H1 (cell line): ENCODE data around the gene TIMP1. TPM values are rescaled to one million over a fixed set of nuclear protein-coding genes. Genes with fewer than 3 reads are reported as not detected.
A peak's percentile ranks its signal among the peaks of the same experiment; 100 is the strongest.

Experiments used
- CBX8 ChIP-seq: fragments of 300-800, 300-1000 bp; sonication (generic); IDR thresholded peaks from 2 replicates; pipeline ENCODE4 v1.7.1; 2016; ENCODE audit warnings: low read depth, low read length, borderline replicate concordance
- CHD7 ChIP-seq: fragments of 300-600 bp; sonication (generic); IDR thresholded peaks from 2 replicates; pipeline ENCODE4 v1.7.1; 2012; ENCODE audit warnings: low read length, moderate library complexity, mild to moderate bottlenecking, inconsistent platforms; ENCODE audit not compliant: insufficient replicate concordance
- EP300 ChIP-seq, 2 experiments: IDR thresholded peaks; 1 replicate in 1 of 2; 2 replicates in 1 of 2; pipeline ENCODE4 v1.6.1; 2011 to 2012; ENCODE audit warnings: low read depth in 2 of 2, low read length in 2 of 2, mild to moderate bottlenecking in 2 of 2, borderline replicate concordance in 1 of 2, inconsistent platforms in 1 of 2, moderate library complexity in 1 of 2
- RAD21 ChIP-seq, 2 experiments: IDR thresholded peaks in 1 of 2; conservative IDR thresholded peaks in 1 of 2; 2 replicates each; pipeline ENCODE4 v1.6.1; 2011; ENCODE audit warnings: low read depth in 2 of 2, low read length in 2 of 2, improper control_type of control experiment in 1 of 2, inconsistent platforms in 1 of 2, mild to moderate bottlenecking in 1 of 2, moderate library complexity in 1 of 2
- RNF2 ChIP-seq: fragments of 200-900, 300-1000 bp; sonication (generic); IDR thresholded peaks from 2 replicates; pipeline ENCODE4 v1.7.1; 2016; ENCODE audit warnings: borderline replicate concordance, low read depth, mild to moderate bottlenecking, antibody characterized with exemption, low read length; ENCODE audit not compliant: poor library complexity, severe bottlenecking; ENCODE audit errors: missing control alignments
- SP1 ChIP-seq: IDR thresholded peaks from 2 replicates; pipeline ENCODE4 v1.6.1; 2011; ENCODE audit warnings: low read depth, low read length
- SP4 ChIP-seq: IDR thresholded peaks from 2 replicates; pipeline ENCODE4 v1.6.1; 2012; ENCODE audit warnings: low read length, inconsistent platforms
- SRF ChIP-seq: IDR thresholded peaks from 2 replicates; pipeline ENCODE4 v1.6.1; 2011; ENCODE audit warnings: mild to moderate bottlenecking, low read depth, low read length, moderate library complexity
- polyA plus RNA-seq, 7 experiments: library from polyadenylated mRNA; depleted of rRNA in 3 of 7; stranded (reverse) in 5 of 7; unstranded in 2 of 7; fragments of >200 nt in 5 of 7; fragments of 200-250 nt in 2 of 7; gene quantifications; 1 replicate in 5 of 7; 2 replicates in 1 of 7; 4 replicates in 1 of 7; pipeline versions ENCODE4 v1.2.1 to v1.2.3, GENCODE V29; 2011 to 2013; ENCODE audit warnings: missing spikeins in 2 of 7, mixed read lengths in 2 of 7
- total RNA-seq: library from RNA; stranded (reverse); fragmentation: NEBNext Ultra II Directional; extraction: Animal tissue kit (Norgen Biotek cat#: 25700); gene quantifications from 2 replicates; pipeline ENCODE4 v1.2.1, GENCODE V29; 2021

The TIMP1 gene
- total and polyA plus RNA-seq, 2 of the 8 experiments (the other 6 are each of a cell fraction or from before 2014, with no cell fraction given) = 58.6 to 142 TPM

GRCh38 chrX:47628982-47629381 lies 46.7 kb downstream of the TIMP1 start (continued):
- TF ChIP-seq EP300 (IDR thresholded peaks at IDR 0.05; ENCODE audit: borderline replicate concordance in 1 of 2, low read depth in 2 of 2, low read length in 2 of 2) = no peak
- TF ChIP-seq CHD7 = no peak
- TF ChIP-seq SP4 = no peak
- TF ChIP-seq RNF2 = no peak
- TF ChIP-seq RAD21 (IDR thresholded peaks at IDR 0.05 in 1 of 2, conservative IDR thresholded peaks at IDR 0.05 in 1 of 2; ENCODE audit: low read depth in 2 of 2, low read length in 2 of 2) = peak; percentile 55 to 71
- TF ChIP-seq SP1 = peak; percentile 44; the same call in 1 of the 2 replicates
- TF ChIP-seq SRF = no peak
- no peak for TF ChIP-seq CBX8
